ENCODE results near the gene FAM76A.
"Not testable (repeated sequence)": the region's sequence is repeated elsewhere in the genome, so short reads cannot be mapped to it uniquely, and the experiment has no call there.

Gene FAM76A

DNA sequence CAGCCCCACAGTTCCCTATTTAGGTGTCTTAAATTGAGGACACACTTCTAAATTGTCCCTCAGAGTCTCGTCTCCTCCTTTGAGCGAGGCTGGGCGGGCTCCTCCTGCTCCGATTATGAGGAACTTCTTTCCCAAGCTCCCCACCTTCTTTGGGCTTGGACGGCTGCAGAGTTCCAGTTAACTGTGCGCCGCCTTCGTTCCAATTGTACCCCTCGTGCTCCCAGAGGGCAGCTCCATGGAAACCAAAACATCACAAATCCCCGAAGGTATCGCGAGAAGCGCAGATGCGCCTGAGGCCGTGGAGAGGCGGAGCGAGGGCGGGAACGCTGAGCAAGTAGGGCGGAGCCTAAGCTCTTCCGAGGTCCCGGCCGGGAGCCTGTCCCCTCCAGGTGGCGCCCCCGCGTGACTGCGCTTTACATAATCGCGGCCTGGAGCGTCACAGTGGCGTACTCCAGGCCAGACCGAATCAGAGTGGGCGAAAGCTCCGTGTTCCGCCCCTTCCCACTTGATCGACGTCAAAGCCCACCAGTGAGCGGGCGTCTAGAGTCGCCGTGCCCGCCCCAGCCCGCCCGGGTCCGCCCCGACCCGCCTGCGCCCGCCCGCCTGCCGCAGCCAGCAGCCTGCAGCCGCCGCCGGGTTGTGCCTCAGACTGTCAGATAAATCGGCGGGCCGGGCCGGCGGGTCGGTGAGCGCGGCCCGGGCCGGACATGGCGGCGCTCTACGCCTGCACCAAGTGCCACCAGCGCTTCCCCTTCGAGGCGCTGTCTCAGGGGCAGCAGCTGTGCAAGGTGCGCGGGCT lies at the start of gene FAM76A:
TSS of gene FAM76A (plus strand) at position 588 of the 799 bp plus-strand sequence. CDS start at position 708, 120 bp downstream.
- DNase-seq (ENCODE audit: low read depth in 2 of 2): peak; percentile 98 to 99

DNA sequence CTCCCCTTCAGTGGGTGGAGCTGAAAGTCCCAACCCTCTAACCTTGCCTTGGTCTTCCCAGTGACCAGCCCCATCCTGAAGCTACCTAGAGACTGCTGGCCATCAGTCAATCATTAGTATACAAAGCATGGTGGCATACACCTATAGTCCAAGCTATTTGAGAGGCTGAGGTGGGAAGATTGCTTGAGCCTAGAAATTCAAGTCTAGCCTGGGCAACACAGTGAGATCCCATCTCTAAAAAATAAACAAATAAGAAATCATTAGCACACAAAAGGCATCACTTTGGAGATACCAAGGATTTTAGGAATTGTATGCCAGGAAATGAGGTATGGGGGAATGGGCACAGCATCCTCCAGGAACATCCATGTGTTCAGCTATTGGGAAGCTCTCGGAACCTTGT lies 49.4 kb upstream of the FAM76A start:
- DNase-seq (ENCODE audit: low read depth in 2 of 2): no peak

DNA sequence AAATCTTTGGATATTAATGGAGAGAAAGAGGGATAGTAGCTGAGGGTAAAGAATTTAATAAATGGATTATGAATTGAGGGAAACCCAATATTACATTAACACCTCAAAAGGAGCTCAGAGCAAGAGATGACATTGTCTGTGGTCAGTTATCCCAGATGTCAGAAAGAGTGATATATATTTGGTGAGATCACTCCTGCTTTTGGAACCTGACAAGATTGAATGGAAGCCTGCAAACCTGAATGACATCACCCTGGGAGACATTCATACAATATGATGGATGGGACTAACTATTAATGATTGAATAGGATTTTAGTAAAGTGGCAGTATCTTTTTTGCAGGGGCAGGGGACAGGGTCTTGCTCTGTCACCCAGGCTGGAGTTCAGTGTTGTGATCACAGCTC lies 47.0 kb upstream of the FAM76A start:
- no peak for DNase-seq (ENCODE audit: low read depth in 2 of 2)

DNA sequence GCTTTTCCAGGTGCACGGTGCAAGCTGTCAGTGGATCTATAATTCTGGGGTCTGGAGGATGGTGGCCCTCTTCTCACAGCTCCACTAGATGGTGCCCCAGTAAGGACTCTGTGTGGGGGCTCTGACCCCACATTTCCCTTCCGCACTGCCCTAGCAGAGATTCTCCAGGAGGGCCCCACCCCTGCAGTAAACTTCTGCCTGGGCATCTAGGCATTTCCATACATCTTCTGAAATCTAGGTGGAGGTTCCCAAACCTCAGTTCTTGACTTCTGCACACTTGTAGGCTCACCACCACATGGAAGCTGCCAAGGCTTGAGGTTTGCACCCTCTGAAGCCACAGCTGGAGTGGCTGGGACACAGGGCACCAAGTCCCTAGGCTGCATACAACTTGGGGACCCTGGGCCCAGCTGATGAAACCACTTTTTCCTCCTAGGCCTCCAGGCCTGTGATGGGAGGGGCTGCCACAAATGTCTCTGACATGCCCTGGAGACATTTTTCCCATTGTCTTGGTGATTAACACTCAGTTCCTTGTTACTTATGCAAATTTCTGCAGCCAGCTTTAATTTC lies 45.5 kb upstream of the FAM76A start:
- DNase-seq (ENCODE audit: low read depth in 2 of 2): not testable (repeated sequence)

DNA sequence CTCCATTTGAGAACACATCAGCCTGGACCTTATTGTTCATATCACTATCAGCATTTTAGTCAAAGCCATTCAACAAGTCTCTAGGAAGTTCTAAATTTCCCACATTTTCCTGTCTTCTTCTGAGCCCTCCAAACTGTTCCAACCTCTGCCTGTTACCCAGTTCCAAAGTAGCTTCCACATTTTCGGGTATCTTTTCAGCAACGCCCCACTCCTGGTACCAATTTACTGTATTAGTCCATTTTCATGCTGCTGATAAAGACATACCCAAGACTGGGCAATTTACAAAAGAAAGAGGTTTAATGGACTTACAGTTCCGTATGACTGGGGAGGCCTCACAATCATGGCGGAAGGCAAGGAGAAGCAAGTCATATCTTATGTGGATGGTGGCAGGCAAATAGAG lies 44.2 kb upstream of the FAM76A start:
- not testable (repeated sequence) for DNase-seq (ENCODE audit: low read depth in 2 of 2)

DNA sequence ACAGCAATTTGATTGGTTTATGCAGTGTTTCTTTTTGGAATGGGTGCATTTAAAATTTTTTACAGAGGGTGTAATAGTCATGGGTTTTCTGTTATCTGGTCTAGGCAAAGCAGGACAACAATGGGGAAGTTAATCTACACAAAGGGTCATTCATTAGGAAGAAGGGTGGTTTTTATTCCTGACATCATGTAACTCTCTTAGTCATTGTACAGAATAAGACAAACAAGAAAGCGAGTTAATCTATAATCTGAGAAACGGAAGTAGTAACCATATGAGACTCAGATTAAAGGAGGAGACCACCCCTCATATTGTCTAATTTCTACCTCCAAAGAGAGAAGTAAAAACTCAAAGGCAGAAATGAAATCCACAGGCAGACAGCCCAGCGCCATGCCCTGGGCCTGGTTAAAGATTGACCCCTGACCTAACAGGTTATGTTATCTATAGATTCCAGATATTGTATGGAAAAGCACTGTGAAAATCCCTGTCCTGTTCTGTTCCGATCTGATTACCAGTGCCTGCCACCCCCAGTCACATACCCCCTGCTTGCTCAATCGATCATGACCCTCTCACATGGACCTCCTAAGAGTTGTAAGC lies 43.3 kb upstream of the FAM76A start:
- no peak for DNase-seq (ENCODE audit: low read depth in 2 of 2)

DNA sequence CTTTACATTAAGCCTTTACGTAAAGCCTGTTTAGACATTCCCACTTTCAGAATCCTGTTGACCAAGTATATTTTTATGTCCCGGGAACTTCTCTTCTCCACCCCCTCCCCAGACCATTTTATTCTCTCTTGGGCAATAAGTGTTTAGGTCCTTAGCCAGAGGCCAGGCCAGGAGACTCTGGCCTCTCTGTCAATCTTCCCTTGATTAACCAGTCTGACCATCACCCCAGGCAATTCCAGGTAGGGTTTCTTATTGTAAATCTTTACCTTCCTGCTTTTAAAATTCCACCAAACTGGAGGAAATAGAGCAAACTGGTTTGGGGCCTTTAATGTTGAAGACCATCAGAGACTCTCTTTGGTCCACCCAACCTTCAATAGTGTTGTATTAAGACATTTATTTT lies 41.6 kb upstream of the FAM76A start:
- no peak for DNase-seq (ENCODE audit: low read depth in 2 of 2)

DNA sequence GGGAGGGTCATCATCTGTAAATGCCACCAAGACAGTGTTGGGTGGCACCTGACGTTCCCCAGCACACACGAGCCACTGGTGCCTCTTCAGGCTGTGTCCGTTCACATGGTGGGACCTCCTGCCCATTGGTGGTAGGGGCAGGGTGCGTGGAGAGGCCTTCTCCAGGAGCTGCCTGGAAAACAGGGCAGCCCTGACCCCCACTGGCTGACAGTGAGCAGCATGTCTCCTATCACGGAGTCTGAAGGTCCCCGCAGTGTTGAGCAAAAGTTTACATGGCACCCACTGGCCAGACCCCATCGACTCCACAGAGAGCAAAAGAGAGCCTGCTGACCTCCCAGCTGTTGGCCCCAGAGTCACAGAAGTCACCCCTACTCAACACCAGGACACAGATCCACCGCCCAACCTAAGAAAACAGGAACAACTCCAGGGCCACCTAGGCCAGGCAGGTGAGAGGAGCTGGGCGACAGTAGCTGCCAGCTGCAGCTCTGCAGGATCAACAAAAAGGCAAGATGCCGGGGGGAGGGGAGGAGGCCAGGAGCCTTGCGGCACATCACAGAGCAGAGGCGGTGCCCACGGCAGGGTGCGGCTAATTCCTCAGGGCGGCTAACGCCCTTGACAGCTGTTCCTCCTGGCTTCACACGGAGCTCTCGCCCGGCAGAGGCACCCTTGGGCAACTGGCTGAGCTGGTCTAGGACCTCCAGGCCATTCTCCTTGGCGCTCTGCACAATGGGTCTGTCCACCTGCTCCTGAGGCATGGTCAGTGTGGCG lies 39.4 kb upstream of the FAM76A start:
- no peak for DNase-seq (ENCODE audit: low read depth in 2 of 2)

DNA sequence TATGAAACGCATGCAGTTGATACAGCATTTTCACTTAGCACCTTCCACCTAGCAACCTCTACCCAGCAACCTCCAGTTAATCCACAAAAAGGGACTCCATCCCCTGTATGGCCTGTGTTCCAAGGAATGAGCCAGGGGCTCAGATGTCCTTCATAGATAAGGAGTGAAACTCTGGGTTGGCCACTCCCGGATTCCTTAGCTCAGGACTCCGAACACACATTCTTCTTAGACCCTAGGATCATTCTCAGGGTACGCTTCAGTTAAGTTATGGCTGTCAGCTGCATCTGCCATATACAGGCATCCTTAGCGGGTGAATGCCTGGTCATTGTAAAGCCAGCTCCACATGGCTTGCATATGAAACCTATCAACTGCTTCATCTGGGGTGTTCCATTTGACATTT lies 37.9 kb upstream of the FAM76A start:
- DNase-seq (ENCODE audit: low read depth in 2 of 2): no peak

DNA sequence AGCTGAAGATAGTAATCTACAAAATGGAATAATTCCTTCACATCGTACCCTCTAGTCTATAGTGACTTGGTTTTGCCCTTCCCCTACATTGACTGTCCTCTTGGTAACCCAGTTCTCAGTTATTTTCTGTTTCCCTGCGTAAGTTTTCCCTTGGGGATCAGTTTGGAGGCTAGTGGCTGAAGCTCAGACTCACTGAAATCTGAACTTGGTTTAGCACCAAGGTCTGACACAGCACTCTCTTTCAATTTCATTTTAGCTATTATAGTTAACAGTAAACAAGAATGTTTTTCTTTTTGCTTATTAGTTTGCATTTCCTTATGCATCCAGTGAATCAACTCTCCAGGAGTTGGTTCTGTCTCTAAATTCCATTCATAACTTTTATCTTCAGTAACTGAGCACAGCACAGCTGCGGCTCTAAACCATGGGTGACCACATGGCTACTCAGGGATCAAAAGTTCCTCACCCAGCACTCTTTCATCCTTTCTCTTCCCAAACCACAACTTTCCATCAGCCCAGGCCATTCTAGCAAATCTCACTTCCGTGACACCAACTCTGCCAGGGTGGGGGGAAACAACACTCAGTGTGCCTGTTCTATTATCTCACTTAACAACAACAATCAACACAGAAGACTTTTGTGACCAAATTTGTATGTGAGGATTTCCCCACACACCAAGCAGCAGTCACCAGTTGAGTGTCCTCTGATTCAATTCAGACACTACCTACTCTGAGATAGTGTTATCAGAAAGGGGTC lies 36.2 kb upstream of the FAM76A start:
- DNase-seq (ENCODE audit: low read depth in 2 of 2): no peak

DNA sequence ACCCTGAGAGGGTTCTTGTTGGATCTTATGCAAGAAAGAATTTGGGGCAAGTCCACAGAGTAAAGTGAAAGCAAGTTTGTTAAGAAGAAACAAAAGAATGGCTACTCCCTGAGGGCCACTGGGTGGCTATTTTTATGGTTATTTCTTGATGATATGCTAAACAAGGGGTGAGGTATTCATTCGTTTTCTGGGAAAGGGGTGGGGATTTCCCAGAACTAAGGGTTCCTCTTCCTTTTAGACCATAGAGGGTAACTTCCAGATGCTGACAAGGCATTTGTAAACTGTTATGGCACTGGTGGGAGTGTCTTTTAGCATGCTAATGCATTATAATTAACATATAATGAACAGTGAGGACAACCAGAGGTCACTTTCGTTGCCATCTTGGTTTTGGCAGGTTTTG lies 35.6 kb upstream of the FAM76A start:
- DNase-seq (ENCODE audit: low read depth in 2 of 2): no peak

DNA sequence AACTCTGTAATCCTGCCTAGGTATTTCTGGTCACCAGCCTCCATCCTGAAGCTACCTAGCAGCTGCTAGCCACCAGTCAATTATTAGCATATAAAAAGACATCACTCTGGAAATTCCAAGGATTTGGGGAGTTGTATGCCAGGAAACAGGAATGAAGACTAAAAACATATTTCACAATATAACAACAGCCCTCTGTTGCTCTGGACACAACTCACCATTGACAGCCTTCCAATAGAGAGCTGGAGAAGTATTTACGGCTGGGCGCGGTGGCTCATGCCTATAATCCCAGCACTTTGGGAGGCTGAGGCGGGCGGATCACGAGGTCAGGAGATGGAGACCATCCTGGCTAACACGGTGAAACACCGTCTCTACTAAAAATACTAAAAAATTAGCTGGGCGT lies 28.9 kb upstream of the FAM76A start:
- not testable (repeated sequence) for DNase-seq (ENCODE audit: low read depth in 2 of 2)

DNA sequence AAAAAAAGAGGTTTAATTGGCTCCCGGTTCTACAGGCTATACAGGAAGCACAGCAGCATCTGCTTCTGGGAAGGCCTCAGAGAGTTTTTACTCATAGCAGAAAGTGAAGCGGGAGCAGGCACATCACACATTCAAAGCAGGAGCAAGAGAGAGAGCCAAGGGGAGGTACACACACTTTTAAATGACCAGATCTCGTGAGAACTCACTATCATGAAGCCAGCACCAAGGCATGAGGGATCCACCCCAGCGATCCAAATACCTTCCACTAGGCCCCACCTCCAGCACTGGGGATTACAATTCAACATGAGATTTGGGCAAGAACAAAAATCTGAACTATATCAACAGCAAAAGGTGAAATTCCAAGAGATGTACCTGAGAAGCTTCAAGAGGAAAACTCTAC lies 20.8 kb upstream of the FAM76A start:
- DNase-seq (ENCODE audit: low read depth in 2 of 2): no peak

DNA sequence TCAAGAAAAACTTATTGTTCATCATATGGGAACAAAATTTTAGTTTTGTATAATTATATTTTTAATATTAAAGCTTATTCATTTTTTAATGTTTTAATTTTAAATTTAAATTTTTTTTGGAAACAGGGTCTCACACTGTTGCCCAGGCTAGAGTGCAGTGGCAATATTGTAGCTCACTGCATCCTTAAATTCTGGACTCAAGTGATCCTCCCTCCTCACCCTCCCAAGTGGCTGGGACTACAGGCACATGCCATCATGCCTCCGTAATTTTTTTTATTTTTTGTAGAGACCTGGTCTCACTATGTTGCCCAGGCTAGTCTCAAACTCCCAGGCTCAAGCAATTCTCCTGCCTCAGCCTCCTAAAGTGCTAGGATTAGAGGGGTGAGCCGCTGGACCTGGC lies 20.2 kb upstream of the FAM76A start:
- no peak for DNase-seq (ENCODE audit: low read depth in 2 of 2)

DNA sequence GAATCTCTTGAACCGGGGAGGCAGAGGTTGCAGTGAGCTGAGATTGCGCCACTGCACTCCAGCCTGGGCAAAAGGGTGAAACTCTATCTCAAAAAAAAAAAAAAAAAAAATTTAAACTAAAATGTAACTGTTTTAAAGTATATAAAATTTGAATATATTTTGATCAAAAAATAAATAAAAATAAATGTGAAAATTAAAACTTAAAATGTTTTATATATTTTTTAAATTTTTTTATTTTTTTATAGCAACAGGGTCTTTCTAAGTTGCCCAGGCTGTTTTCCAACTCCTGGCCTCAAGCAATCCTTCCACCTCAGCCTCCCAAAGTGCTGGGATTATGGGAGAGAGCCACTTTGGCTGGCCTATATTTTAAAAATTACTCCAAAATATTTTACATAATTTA lies 15.2 kb upstream of the FAM76A start:
- DNase-seq (ENCODE audit: low read depth in 2 of 2): no peak

DNA sequence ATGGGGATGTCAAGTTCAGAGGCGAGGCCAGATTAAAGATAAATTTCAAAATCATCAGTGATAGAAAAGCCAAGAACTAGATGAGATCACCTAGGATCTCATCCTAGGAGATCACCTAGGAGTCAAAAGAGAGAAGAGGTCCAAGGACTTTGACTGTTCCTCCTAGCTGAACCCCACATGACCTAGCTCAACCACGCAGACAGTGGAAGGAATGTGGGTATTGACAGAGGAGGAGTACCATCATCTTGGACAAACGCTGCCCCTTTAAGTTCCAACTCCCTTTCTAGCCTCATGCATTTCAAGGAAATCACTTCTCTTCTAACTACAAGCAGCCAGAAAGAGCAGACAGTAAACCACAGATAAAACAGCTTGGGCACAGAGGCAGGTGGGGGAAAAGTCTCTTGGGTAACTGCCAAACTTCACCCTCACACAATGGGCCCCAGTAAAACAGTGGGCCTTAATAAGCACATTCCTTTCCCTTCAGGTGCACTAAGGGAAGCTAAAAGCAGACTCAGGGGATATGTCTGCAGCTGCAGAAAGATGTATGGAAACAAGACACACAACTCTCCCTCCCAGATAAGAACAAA lies 12.5 kb upstream of the FAM76A start:
- no peak for DNase-seq (ENCODE audit: low read depth in 2 of 2)

DNA sequence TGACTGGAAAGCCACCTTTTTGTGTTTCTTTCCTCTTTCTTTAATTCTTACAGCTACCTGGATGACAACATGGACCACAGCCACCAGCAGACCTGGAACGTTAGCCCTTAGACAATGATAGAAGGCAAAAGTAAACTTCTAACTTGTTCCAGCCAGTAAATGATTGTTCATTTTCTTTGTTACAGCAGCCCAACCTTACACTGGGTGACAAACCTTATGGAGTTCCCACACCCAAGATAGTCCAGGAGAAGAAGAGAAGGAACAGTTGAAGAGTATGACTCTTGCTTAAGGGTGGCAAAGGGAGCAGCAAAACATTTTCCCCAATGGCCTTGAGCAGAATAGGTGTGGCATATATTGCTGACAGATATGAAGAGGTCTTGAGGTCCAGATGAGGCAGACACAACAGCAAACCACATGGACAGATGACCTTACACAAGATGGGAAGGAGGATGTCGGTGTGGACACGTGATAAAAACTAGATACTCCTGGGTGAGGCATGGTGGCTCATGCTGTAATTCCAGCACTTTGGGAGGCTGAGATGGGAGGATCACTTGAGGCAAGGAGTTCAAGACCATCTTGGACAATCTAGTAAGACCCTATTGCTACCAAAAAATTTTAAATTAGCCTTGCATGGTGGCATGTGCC lies 11.8 kb upstream of the FAM76A start:
- DNase-seq (ENCODE audit: low read depth in 2 of 2): no peak

DNA sequence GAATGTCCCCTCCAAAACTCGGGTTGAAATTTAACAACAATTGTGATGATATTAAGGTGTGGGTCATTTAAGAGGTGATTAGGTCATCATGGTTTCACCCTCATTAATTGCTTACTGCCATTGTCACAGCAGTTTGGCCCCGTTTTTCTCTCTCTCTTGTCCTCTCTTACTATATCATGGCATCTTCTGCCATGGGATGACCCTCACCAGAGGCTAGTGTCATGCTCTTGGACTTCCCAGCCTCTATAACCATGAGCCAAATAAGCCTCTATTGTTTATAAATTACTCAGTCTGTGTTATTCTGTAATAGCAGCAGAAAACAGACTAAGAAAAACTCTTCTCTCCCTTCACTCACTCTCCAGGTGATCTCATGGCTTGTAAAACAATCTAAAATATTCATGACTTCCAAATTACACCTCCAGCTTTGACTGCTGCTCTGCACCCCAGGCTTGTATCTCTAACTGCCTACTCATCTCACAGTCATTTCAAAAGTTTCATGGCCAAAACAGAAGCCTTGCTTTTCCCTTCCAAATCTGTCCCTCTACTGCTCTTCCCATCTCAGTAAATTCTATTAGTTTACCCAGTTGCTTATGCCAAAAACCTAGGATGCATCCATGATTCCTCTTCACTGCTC lies 9.4 kb upstream of the FAM76A start:
- no peak for DNase-seq (ENCODE audit: low read depth in 2 of 2)

DNA sequence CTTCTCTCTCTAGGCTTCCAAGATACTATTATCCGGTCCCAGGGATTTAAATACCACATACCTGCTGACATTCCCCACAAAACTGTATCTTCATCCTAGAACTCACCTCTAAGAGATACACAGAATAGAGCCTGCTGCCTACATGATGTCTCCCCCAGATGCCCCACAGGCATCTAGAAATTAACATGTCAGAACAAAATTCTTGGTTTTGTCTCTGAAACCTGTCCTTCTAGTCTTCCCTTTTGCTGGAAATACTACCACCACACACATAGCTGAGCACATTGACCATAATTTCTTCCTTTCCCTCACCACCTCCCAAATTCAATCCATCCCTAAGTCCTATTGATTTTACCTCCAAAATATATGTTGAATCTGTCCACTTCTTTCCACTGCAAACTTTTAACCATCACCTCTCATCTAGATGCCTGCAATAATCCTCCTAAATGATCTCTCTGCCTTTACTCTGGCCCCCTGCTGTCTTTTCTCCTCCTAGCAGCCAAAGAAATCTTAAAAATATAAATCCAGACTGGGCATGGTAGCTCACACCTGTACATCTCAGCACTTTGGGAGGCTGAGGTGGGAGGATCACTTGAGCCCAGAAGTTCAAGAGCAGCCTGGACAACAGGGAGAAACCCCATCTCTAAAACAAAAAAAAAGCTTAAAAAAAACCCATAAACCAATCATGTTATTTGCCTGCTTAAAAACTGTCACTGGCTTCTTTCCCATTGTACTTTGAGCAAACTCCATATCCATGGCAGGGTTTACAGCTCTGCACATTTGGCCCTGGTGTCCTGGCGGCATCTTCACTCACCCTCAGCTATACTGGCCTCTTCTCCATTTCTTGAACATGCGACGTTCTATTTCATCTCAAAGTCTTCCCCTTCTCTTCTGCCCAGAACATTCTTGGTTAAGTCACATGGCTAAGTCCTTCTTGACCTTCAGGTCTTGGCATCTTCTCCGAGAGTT lies 6.2 kb upstream of the FAM76A start:
- DNase-seq (ENCODE audit: low read depth in 2 of 2): no peak

Data from stimulated activated CD8-positive, alpha-beta memory T cell treated with anti-CD3 and anti-CD28 coated beads, Interleukin-15, amount 100 ng/mL, for 48 hours (primary cell).